Upper lobe of left lung (tissue), 6 donors: ENCODE data around the gene RPS6KA3. TPM values are rescaled to one million over a fixed set of nuclear protein-coding genes. Genes with fewer than 3 reads are reported as not detected.

Experiments used
- ATAC-seq, 2 donors: fragments of 200-7000 bp; cut with Tn5 transposase; one replicate each; pipeline ENCODE4 v1.9.1; 2022; ENCODE audit warnings: mild to moderate bottlenecking in 2 of 2, moderate library complexity in 2 of 2; ENCODE audit not compliant: low FRiP score in 2 of 2
- DNase-seq, 2 donors: peaks; one replicate each; pipeline ENCODE4 v3.0.0-alpha.2; 2019 to 2020
- H3K27ac ChIP-seq, 4 donors: fragments of 200-600 bp; sonication (generic); one replicate each; pipeline ENCODE4 v1.5.1; 2016 to 2019
- H3K27me3 ChIP-seq, 4 donors: fragments of 200-600 bp; sonication (generic); one replicate each; pipeline ENCODE4 v1.5.1; 2017 to 2019
- H3K36me3 ChIP-seq, 4 donors: fragments of 200-600 bp; sonication (generic); one replicate each; pipeline ENCODE4 v1.5.1; 2016 to 2019
- H3K4me1 ChIP-seq, 4 donors: fragments of 200-600 bp; sonication (generic); one replicate each; pipeline ENCODE4 v1.5.1; 2018 to 2019
- H3K4me3 ChIP-seq, 4 donors: fragments of 200-600 bp; sonication (generic); one replicate each; pipeline ENCODE4 v1.5.1; 2017 to 2019; ENCODE audit warnings: mild to moderate bottlenecking in 2 of 4, moderate library complexity in 1 of 4
- H3K9me3 ChIP-seq, 4 donors: fragments of 200-600 bp; sonication (generic); one replicate each; pipeline ENCODE4 v1.5.1; 2018 to 2019
- CTCF ChIP-seq, 6 experiments: fragments of 450-650 bp in 4 of 6; fragments of 200-600 bp in 2 of 6; sonication (generic) in 2 of 6; IDR thresholded peaks; one replicate each; pipeline ENCODE4 v1.5.1; 2016 to 2019; ENCODE audit warnings: antibody characterized with exemption in 6 of 6
- EP300 ChIP-seq, 4 donors: sonication (generic); formaldehyde crosslinking; IDR thresholded peaks; one replicate each; pipeline ENCODE4 v1.5.1; 2017; ENCODE audit warnings: antibody characterized with exemption in 4 of 4, control low read depth in 2 of 4
- POLR2A ChIP-seq, 4 donors: fragments of 450-650 bp; IDR thresholded peaks; one replicate each; pipeline ENCODE4 v1.5.1; 2016 to 2017; ENCODE audit warnings: antibody characterized with exemption in 4 of 4, mild to moderate bottlenecking in 2 of 4
- POLR2AphosphoS5 ChIP-seq, 2 donors: sonication (generic); formaldehyde crosslinking; IDR thresholded peaks; one replicate each; pipeline ENCODE4 v1.5.1; 2017; ENCODE audit warnings: antibody characterized with exemption in 2 of 2
- WGBS, 2 donors: methylation state at CpG; one replicate each; pipeline ENCODE4 v1.1.5; 2017 to 2018; 5-methylcytosine and 5-hydroxymethylcytosine counted together
- total RNA-seq, 6 donors: library from RNA; depleted of rRNA in 4 of 6; stranded (reverse); fragments of >200 nt in 4 of 6; gene quantifications; one replicate each; pipeline versions ENCODE4 v1.1.0 to v1.2.1, GENCODE V29; 2016 to 2021
- donor health status: DM: no; HTN: no; CAD: no; lungs with moderate emphysema.
- donor health status: DM: no; HTN: yes; CAD: no; lungs with severe emphysema.

Gene RPS6KA3
- total RNA-seq, 6 donors from 2014 or later: 24.6 to 93.0 (median 58.4) TPM

- H3K36me3 ChIP-seq: no peaks in the 10 kb centered on the region
- WGBS, 2 donors: 78 to 83% methylated on average over 4 of the region's 4 CpGs
- no peaks in the 10 kb centered on the region for H3K27me3 ChIP-seq
- DNase-seq (no peak), ATAC-seq (no peak)
- H3K4me1 ChIP-seq: no peaks in the 10 kb centered on the region
- no peak overlapping the region for H3K4me3 ChIP-seq
- TF ChIP-seq CTCF (IDR thresholded peaks at IDR 0.05) (no peak), EP300 (IDR thresholded peaks at IDR 0.05) (no peak), POLR2AphosphoS5 (IDR thresholded peaks at IDR 0.05) (no peak), POLR2A (IDR thresholded peaks at IDR 0.05) (no peak)
- no peaks in the 10 kb centered on the region for H3K9me3 ChIP-seq
- H3K27ac ChIP-seq: no peak overlapping the region
Observed at GRCh38 chrX:20269848-20270561, 3.3 kb upstream of the RPS6KA3 start.

- ATAC-seq (peak; percentile 68 to 69), DNase-seq (peak; percentile 51 to 84)
- Histone ChIP-seq H3K9me3 (no peaks in the 10 kb centered on the region), H3K27ac (peak overlapping the region; percentile 87 to 94 (median 91)), H3K4me3 (peak overlapping the region in 3 of 4 donors; percentile 65 to 72 (median 66)), H3K27me3 (no peaks in the 10 kb centered on the region), H3K36me3 (no peaks in the 10 kb centered on the region), H3K4me1 (peaks cover 0 to 9% (median 8%) of the 10 kb centered on the region in 4 donors)
- 0 to 58% methylated on average over 2 to 54 of the region's 54 CpGs for WGBS, 2 donors
- TF ChIP-seq POLR2AphosphoS5 (IDR thresholded peaks at IDR 0.05) (no peak), EP300 (IDR thresholded peaks at IDR 0.05) (no peak), CTCF (IDR thresholded peaks at IDR 0.05) (no peak), POLR2A (IDR thresholded peaks at IDR 0.05) (no peak)
Observed at GRCh38 chrX:20267931-20268701, 1.4 kb upstream of the RPS6KA3 start.

GRCh38 chrX:20267607-20267930 lies 860 bp upstream of the RPS6KA3 start:
- peaks cover 0 to 11% (median 8%) of the 10 kb centered on the region in 4 donors for H3K4me1 ChIP-seq
- H3K27ac ChIP-seq: peak overlapping the region; percentile 87 to 94 (median 91)
- peak overlapping the region; percentile 10 to 72 (median 66) for H3K4me3 ChIP-seq
- TF ChIP-seq POLR2AphosphoS5 (IDR thresholded peaks at IDR 0.05): no peak
- TF ChIP-seq CTCF (IDR thresholded peaks at IDR 0.05): no peak
- no peak for TF ChIP-seq POLR2A (IDR thresholded peaks at IDR 0.05)
- no peak for TF ChIP-seq EP300 (IDR thresholded peaks at IDR 0.05)
- no peak for ATAC-seq
- H3K9me3 ChIP-seq: no peaks in the 10 kb centered on the region
- no peaks in the 10 kb centered on the region for H3K27me3 ChIP-seq
- H3K36me3 ChIP-seq: no peaks in the 10 kb centered on the region
- WGBS, 2 donors: 3 to 18% methylated on average over 8 to 14 of the region's 14 CpGs
- DNase-seq: peak in 1 of 2 donors; percentile 42

- peak overlapping the region; percentile 87 to 94 (median 91) for H3K27ac ChIP-seq
- H3K27me3 ChIP-seq: no peaks in the 10 kb centered on the region
- DNase-seq: peak; percentile 28 to 88
- no peaks in the 10 kb centered on the region for H3K36me3 ChIP-seq
- TF ChIP-seq CTCF (IDR thresholded peaks at IDR 0.05) (no peak), EP300 (IDR thresholded peaks at IDR 0.05) (no peak), POLR2A (IDR thresholded peaks at IDR 0.05) (no peak), POLR2AphosphoS5 (IDR thresholded peaks at IDR 0.05) (no peak)
- 40% methylated on average over 51 of the region's 75 CpGs; no CpG with 5 or more reads in 1 of the 2 donors for WGBS, 2 donors
- peak in 1 of 2 donors; percentile 1 for ATAC-seq
- peak overlapping the region; percentile 30 to 72 (median 66) for H3K4me3 ChIP-seq
- H3K9me3 ChIP-seq: no peaks in the 10 kb centered on the region
- peaks cover 0 to 11% (median 8%) of the 10 kb centered on the region in 4 donors for H3K4me1 ChIP-seq
Observed at GRCh38 chrX:20265726-20266681, 705 bp downstream of the RPS6KA3 start.
